Fibroblast of skin of right quadriceps (primary cell): ENCODE measurements around the gene RHEBL1.

Experiments
- DNase-seq: peaks from one replicate; pipeline ENCODE4 v3.0.0-alpha.2; 2013

RHEBL1 gene, protein sequence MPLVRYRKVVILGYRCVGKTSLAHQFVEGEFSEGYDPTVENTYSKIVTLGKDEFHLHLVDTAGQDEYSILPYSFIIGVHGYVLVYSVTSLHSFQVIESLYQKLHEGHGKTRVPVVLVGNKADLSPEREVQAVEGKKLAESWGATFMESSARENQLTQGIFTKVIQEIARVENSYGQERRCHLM

DNA sequence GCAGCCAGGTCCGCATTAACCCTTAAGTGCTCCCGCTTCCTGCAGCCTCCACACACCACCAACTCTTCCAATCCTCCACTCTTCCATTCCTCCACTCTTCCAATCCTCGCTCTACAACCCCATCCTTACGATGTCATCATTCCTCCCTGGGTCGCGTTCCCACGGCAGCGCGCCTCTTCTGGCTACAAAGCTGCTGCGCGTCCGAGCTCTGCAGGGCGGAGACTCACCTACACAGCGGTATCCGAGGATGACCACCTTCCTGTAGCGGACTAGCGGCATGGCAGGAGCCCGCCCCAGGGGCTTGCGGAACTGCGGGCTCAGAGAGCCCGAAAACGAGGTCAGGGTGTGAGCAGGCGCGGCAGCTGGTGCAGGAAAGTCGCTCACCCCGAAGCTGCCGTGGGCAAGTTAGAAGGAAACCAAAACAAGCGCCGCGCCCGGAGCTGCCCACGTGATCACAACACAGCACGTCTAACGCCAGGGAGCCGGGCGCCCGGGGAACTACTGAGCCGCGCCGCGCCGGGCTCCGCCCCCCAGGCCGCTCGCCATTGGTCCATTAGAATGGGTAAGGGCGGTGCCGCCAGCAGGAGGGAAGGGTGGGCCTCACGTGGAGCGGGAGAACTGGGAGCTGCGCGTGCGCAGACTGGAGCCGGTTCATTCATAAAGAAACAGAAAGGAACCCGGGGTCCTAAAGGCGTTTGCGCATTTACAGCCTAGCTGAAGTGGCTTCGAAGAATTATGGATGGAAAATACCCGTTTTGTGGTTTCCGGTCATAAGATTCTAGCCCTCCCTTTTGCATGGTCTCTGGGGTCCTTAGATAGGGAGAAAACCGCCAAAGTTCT lies at the start of gene RHEBL1:
TSS of gene RHEBL1 (minus strand) at position 473 of the 840 bp plus-strand sequence. CDS start at position 279, 194 bp downstream.
- peak; percentile 96 for DNase-seq

DNA sequence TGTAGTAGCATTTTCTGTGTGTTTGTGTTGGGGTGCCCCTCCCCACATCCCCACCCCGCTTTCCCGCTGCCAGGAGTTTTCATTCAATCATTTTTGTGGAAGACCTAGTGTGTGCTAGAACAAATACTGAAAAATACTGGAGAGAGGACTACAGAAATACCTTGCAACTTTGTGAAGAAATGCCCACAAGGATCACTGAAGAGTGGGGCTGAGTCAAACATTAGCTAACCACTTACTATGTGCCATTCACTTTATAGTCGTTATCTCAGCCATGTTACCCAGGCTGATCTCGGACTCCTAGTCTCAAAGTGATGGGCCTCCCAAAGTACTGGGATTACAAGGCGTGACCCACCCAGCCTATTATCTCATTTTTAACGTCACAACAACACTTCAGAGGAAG lies 41.4 kb upstream of the RHEBL1 start:
- DNase-seq, result no peak

DNA sequence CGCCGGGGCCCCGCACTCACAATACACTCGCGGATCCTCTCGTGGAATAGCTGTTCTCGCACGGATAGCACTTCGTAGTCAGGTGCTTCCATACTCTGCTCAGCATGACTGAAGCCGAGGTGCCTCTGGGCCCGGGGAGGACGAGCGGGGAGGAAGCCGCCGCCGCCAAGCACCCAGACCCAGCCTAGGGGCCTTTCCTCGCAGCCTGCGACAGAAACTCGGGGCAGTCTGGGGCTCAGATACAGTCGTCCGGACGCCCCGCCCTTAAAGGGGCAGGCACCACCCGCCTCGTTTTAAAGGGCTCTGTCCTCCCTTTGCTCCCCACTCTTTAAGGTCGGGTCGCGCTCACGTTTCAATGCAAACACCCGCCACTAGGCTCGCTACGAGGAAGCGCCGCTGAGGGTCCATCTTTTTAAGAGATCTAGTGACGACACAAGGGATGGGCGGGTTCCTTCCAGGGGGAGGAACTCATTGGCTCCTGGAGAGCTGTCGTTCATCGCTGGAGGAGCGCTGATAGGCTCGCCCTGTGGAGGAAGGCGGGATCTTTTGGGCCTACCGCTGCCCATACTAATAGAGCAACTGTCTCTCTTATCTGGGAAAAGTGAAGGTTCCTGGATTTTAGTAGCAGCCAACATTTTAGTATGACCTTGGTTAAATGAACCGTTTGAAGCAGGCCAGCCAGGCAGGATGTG lies 40.8 kb upstream of the RHEBL1 start, which contains the start of gene LMBR1L:
TSS of gene LMBR1L (minus strand) at position 384 of the 692 bp plus-strand sequence. CDS start at position 92, 292 bp downstream.
- DNase-seq, result peak; percentile 99

DNA sequence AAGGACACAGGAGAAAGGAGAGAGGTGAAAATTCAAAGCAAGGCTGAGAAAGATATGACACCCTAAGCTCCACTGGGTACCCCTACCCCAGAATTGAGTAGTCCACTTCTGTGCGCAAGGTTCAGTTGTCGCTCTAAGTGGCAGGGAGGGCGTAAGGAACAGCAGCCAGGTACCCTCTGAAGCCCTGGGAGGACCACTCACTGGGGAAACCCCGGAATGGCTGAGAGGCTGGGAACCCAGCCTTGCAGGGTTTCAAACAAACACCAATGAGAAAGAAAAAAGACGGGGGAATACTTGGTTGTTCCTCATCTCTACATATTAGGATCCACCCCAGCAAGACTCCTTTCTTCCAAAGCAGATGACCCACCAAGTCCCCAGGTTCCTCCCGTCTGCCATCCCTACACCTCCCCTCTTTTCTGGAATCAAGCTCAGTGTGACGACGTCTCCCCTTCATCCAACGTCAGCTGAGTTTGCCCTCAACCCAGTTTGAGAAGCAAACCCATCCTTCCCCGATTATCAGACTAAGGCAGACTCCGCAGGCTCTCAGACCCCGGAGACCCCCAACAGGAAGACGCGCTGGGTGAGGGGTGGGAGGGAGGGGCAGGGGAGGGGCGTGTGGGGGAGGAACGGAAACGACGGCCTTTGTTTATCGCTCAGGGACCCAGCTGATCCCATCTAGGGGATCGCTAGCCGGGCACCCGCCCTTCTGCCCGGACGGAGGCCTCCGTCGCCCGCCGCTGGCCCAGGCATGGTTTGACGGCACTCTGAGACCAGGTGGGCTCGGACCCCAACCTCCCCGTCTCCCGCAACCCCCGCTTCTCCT lies 40.1 kb upstream of the RHEBL1 start:
- DNase-seq, result no peak

DNA sequence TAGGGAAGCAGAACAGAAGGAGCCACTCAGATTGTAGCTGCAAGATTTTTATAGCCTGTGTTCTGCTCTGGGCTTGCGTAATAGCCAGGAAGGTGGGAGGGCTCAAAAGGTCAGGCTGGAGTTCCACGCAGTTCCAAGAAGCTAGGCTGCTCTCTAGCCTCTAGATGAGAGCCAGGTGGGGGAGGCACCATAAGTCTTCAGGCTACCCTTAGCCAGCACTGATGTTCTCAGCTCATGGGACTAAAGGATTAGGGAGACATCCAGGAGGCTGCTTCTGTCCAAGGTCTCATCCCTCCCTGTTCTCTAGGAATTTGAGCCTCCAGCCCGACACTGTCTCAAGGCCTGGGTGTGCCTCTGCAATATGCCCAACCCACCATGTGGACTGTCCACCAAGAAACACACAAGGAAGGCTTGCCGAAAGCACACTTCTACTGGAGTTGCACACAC lies 39.2 kb upstream of the RHEBL1 start:
- no peak for DNase-seq

DNA sequence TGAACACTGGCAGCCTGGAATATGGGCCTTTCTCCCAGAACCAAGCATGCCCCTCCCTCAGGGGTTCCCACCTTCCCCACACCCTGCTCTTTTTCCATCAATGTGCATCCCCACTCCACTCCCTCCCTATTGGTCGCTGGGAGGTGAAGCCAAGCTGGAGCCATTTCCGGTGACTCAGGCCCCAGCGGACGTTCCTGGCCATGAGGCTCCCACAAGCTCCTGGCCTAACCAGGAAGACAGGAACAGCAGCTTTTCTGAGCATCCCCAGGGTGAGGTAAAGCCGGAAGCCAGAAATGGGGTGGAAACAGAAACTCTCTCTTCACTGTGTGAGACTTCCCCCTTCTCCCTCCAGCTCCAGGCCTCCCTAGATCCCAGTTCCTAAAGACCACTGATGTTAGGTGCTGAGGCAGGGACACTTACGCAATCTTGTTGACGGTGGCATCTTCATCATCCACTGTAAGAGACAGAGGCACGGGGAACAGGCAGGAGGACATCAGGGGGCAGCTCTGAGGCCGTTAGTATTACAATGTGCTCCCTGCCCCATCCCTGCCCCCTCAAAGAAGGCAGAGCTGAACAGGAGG lies 35.8 kb upstream of the RHEBL1 start:
- DNase-seq, result no peak

DNA sequence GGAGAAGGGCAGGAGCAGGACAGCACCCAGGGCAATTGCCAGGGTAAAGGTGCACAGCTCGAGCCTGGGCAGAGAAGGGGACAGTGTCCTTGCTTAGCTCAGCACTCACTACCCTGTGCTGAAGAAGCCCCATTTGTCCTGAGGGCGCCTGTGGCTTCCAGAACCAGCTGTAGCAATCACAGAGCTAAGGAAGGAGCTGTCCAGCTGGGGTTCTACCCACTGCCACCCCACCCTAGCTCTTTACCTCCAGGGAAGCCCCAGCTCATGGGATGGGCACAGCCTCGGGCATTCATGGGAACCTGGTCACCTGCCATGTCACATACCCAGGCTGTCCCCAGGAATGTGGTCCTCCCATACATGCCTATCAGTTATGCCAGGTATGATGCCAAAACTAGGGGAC lies 35.0 kb upstream of the RHEBL1 start:
- DNase-seq, result no peak

DNA sequence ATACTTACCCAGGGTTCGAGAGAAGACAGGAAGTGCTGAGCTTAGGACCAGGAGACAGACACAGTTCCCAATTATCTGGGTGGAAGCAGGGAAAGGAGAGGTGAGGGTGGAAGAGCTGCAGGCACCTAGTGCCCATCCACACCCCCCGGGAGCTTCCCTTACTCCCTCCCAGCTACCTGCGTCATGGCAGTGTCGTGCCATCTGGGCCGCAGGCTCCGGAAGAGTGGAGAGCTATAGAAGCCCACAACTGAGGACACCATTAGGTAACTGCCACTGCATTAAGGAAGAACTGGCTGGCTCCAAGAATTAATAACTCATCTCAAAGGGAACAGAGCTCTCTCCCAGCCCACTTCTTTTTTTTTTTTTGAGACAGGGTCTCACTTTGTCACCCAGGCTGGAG lies 30.6 kb upstream of the RHEBL1 start:
- DNase-seq, result no peak

DNA sequence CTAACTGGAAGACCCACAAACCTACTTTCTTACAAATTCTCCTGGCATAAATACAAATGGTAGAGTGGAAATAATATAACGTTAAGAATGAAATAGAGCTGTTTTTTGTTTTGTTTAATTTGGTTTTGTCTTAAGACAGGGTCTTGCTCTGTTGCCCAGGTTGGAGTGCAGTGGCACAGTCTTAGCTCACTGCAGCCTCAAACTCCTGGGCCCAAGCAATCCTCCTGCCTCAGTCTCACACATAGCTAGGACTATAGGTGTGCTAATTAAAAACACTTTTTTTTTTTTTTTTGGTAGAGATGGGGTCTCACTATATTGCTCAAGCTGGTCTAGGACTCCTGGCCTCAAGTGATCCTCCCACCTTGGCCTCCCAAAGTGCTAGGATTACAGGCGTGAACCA lies 28.9 kb upstream of the RHEBL1 start:
- DNase-seq, result no peak

DNA sequence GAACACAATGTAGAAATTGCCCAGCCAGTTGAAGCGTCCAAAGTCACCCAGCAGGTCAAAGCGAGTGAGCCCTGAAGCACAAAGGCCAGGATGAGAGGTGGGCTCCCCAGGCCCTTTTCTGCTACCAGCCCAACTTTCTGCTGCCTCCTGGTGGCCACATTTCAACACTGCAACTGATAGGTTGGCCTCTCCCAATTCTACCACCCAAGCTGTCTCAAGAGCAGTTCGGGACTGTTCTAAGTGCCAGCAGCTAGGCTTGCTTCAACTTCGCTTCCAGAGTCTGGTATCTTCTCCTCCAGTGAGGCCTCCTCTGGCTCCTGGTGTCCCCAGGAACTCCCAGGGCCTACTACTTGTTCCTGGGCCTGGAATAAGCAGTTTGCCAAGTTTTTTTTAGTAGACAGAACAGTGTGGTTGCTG lies 28.3 kb upstream of the RHEBL1 start:
- DNase-seq, result no peak

DNA sequence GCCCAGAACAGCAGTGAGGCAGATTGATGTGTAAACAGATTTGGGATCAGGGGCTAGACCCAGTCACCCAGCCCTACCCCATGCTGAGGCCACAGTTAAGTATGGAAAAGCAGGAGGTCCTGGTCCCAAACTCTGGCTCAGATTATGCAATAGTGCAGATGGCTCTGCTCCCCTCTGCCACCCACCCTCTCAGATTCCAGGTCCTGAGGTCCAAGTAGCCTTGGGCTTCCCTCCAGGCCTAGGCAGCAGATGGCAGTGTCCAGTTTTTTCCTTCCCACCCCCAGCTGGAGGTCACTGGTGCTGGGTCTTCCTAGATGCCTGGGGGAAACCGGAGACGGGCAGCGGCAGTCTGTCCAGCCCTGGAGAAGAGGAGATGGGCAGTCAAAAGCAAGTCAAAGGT lies 27.6 kb upstream of the RHEBL1 start:
- no peak for DNase-seq

DNA sequence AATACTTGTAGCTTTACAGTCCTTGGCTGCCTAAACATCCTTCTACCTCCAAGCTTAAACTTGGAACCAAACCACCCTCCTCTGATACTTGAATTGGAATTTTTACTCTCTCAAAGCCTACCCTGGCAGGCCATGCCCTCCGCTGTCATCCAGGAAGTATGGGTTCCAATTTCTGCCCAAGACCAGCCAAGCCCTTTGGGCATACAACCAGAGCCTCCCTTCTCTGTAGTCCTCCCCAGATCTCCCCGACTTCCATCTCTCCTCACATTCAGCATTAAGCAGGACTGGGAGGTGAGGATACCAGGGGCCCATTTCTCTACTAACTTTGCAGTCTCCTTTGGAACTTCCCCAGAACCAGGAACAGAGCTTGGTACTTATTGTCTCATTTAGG lies 25.2 kb upstream of the RHEBL1 start:
- no peak for DNase-seq

DNA sequence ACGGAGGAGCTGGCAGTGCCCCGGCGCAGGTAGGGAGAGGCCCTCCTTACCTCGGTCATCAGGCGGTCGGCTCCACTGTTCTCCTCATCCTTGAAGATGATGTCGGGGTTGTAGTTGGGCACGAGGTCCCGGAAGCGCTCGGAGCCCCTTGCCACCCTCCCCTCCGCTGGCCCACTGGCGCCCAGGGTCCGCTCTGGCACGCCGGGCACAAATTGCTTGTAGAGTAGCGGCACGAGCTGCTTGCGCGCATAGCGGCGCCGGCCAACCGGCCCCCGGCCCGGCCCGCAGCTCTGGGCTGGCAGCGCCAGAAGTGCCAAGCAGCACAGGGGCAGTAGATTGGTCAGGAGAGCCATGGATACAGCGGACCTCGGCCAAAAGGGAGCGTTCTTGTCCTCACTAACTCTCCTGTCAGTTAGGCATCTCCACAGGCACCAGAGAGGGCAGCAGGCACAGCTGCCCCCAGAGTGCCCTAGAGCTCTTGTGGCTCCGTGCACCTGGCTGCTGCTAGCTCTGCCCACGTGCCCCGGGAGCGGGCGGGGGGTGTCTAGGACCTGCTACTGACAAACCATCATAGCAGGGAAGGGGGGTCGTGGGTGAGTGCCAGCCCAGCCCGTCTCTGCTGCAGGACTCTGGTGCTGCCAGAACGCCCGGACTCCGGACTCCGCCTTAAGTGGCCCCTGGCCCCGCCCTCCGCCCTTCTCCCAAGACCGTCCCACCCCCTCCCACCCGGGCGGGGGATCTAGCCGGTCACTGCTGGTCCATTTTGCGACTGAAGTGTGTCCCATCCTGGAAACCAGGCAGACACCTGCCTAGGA lies 24.6 kb upstream of the RHEBL1 start, which contains the start of gene DHH:
TSS of gene DHH (minus strand) at position 642 of the 815 bp plus-strand sequence. CDS start at position 353, 289 bp downstream.
- DNase-seq, result no peak

DNA sequence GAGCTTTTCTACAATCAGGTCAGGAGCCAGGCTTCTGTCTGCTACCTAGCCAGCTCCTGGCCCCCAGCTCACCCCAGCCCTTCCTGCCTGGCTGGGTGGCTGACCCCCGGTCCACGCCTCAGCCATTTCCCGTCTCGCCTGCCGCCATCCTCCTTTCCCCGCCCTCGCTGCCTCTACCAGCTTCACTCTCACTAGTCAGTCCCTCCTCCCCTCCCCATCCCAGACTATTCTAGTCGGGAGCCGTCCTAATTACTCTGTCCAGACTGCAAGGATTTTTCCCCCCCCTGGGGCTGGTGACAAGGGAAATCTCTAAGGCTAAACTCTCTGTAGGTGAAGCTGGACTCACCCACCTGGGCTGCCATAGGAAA lies 24.0 kb upstream of the RHEBL1 start:
- no peak for DNase-seq

DNA sequence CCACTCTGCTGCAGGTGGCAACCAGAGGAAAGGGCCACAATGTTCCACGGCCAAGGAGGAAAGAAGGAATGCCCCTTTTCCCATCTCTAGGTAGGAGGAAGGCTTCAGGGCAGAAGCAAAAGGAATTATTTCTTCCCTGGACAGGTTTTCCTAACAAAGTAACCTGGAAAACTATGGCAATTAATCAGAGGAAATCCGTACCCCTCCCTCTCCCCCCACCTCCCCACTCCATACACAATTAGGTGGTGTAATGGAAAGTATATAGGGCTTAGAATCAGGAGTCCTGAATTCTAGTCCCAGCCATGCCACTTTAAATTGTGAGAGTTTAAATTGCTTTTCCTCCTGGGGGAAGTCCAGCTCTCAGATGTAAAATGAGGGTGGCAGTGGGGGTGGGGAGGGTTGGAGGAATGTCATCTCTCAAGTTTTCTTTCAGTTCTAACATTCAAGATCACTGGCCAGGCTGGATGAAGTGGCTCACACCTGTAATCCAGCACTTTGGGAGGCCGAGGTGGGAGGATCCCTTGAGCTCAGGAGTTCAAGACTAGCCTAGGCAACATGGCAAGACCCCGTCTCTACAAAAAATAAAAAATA lies 23.1 kb upstream of the RHEBL1 start:
- DNase-seq, result no peak

DNA sequence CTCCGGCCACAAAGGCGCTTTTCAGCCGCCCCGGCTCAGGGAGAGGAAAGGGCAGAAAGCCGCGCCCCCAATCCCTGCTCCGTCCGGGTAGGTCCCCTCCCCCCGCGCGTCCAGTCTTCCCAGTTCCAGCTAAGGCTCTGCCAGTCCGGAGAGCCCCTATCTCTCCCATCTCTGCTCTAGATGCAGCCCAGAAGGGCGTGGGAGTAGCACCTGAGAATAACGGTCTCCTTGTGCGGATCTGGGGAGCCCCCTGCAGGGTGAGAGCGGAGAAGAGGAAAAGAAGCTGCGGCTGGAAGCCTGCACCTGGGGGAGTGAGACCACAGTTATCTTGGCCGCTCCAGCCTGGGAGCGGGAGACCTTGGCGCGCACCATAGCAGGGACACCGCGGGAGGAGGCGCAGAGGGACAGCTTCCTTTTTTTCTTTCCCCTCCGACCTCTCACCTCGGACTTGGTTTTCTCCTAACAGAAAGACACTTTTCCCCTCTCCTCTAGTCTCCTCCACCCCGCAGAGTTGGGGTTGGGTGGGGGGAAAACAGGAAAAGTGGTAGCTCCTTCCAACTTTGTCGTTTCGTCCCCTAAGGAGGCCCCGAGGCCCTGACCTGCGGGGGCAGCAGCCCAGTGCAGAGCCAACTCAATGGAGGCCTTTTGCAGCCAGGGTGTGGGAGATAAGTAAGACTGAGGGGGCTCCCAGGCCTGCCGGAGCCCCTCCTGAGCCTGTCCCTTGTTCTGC lies 22.5 kb upstream of the RHEBL1 start:
- DNase-seq, result no peak

DNA sequence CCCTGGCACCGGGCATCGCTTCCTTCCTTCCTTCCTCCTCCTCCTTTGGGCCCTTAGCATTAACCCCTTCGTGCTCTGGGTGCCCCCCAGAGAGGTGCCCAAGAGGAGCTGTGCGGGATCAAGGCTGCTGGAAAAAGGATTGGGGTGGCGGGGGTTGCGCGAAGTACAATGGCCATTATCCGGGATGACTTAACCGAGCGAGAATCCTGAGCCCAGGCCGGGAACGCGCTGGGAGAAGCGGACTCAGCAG lies 22.0 kb upstream of the RHEBL1 start:
- no peak for DNase-seq

DNA sequence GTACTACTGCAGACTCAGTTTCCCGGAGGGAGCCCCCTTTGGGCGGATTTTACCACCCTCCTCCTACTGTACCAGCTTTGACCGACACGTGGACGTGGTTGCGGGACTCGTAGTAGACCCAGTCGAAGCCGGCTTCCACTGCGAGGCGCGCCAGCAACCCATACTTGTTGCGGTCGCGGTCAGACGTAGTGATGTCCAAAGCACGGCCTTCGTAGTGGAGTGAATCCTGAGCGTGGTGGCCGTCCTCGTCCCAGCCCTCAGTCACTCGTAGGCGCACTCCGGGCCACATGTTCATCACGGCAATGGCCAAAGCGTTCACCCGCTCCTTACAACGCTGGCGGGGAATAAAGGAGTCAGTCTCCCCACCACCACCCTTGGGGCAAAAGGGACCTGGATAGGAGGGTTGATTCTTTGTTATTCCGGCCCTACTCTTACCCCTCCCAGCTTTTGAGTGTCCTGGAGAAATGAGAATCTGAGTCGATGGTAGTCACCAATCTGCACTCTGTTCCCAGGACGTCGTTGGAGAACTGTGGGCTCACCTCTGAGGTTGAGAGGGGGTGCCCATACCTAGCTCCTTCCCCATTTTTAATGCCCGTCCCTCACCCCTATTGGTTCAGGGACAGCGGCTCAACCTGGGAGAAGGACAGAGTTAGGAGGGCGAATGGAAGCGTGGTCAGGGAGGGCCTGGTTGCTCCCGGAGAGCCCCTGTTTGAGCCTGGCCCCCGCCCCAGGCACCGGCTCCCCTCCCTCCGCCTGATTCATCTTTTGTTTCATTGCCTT lies 21.5 kb upstream of the RHEBL1 start:
- no peak for DNase-seq

DNA sequence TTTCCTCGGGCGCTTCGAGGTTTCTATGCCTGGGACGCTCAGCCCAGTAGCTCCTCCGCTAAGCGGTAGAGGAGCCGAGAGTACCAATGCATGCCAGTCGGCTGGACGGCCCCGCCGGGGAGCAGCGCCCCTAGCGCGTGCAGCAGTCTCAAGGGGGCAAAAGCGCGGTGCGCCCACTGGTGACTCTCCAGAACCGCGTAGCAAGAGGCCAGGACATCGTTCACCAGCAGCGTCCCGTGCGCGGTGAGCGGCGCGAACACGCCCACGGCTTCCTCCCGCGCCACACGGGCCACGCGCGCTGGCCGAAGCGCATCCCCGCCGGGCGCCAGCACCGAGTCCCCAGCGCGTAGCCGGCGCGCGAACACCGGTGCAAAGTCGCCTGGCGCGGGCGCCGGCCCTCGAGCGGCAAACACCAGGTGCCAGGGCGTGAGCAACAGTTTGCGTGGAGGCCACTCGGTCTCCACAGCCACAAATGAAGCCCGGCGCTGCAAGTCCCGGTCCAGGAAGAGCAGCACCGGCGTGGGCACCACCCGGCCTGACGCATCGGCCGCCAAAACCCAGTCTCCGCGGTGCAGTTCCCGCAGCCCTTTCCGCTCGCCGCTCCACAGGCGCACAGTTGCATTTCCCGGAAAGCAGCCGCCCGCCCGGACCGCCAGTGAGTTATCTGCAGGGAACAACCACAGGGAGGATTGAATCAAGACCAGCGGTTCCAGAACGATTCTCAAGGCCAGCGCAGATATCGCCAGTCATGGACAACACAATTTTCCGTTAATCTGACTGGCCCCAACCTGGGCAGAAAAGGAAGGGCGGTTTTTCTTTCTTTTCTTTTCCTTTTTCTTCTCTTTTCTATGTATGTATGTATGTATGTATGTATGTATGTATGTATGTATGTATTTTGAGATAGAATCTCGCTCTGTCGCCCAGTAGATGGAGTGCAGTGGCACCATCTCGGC lies 20.3 kb upstream of the RHEBL1 start:
- no peak for DNase-seq
